Astrocyte (in vitro differentiated cells and primary cell): ENCODE results near the gene KEAP1. TPM values are rescaled to one million over a fixed set of nuclear protein-coding genes. Genes with fewer than 3 reads are reported as not detected.

Experiments
- DNase-seq: peaks from one replicate; pipeline ENCODE4 v3.0.0-alpha.2; 2010; ENCODE audit warnings: low read depth
- FAIRE-seq: peaks from 2 replicates; lab custom pipeline; 2011; peaks lifted over from hg19 to GRCh38; lab: Jason Lieb, UNC
- H2AFZ ChIP-seq: 2 replicates; pipeline ENCODE4 v1.6.0; 2012; ENCODE audit warnings: low read depth, low read length, inconsistent platforms
- H3K27ac ChIP-seq: 2 replicates; pipeline ENCODE4 v1.5.1; 2011; ENCODE audit warnings: low read depth, low read length, inconsistent platforms
- H3K27me3 ChIP-seq: 2 replicates; pipeline ENCODE4 v1.6.0; 2011; ENCODE audit warnings: low read length, inconsistent platforms; ENCODE audit not compliant: insufficient read depth
- H3K36me3 ChIP-seq: 2 replicates; pipeline ENCODE4 v1.5.1; 2011; ENCODE audit warnings: low read length, inconsistent platforms; ENCODE audit not compliant: insufficient read depth
- H3K4me1 ChIP-seq: 2 replicates; pipeline ENCODE4 v1.5.1; 2011; ENCODE audit warnings: low read length, inconsistent platforms; ENCODE audit not compliant: insufficient read depth
- H3K4me2 ChIP-seq: 2 replicates; pipeline ENCODE4 v1.6.0; 2012; ENCODE audit warnings: low read length, inconsistent platforms
- H3K4me3 ChIP-seq: 2 replicates; pipeline ENCODE4 v1.5.1; 2011; ENCODE audit warnings: low read depth, mild to moderate bottlenecking, low read length, inconsistent platforms; ENCODE audit not compliant: insufficient read depth
- H3K79me2 ChIP-seq: 2 replicates; pipeline ENCODE4 v1.6.0; 2012; ENCODE audit warnings: mild to moderate bottlenecking, low read length, inconsistent platforms; ENCODE audit not compliant: insufficient read depth
- H3K9ac ChIP-seq: 2 replicates; pipeline ENCODE4 v1.6.0; 2012; ENCODE audit warnings: mild to moderate bottlenecking, low read length, inconsistent platforms
- H3K9me3 ChIP-seq: 2 replicates; pipeline ENCODE4 v1.5.1; 2012; ENCODE audit warnings: low read depth, mild to moderate bottlenecking, low read length, inconsistent platforms; ENCODE audit not compliant: insufficient read depth
- H4K20me1 ChIP-seq: 2 replicates; pipeline ENCODE4 v1.6.0; 2012; ENCODE audit warnings: low read length, inconsistent platforms; ENCODE audit not compliant: insufficient read depth
- H3K27ac Mint-ChIP-seq: one replicate; pipeline ENCODE4 v1.8.0; 2021; ENCODE audit warnings: mild to moderate bottlenecking, mixed read lengths; ENCODE audit not compliant: unreplicated experiment
- H3K27me3 Mint-ChIP-seq: one replicate; pipeline ENCODE4 v1.8.0; 2021; ENCODE audit warnings: low read depth, mixed read lengths; ENCODE audit not compliant: unreplicated experiment
- H3K36me3 Mint-ChIP-seq: one replicate; pipeline ENCODE4 v1.8.0; 2021; ENCODE audit warnings: low read depth, mixed read lengths; ENCODE audit not compliant: unreplicated experiment
- H3K4me1 Mint-ChIP-seq: one replicate; pipeline ENCODE4 v1.8.0; 2021; ENCODE audit warnings: low read depth, mixed read lengths; ENCODE audit not compliant: unreplicated experiment
- H3K4me3 Mint-ChIP-seq: one replicate; pipeline ENCODE4 v1.8.0; 2021; ENCODE audit warnings: mild to moderate bottlenecking, moderate library complexity, mixed read lengths; ENCODE audit not compliant: unreplicated experiment
- H3K9me3 Mint-ChIP-seq: one replicate; pipeline ENCODE4 v1.8.0; 2021; ENCODE audit warnings: mild to moderate bottlenecking, mixed read lengths; ENCODE audit not compliant: unreplicated experiment
- CTCF ChIP-seq: IDR thresholded peaks from 2 replicates; pipeline ENCODE4 v1.5.1; 2011; ENCODE audit warnings: low read depth, mild to moderate bottlenecking, inconsistent platforms, low read length, moderate library complexity; ENCODE audit not compliant: insufficient read depth
- EZH2 ChIP-seq: IDR thresholded peaks from 2 replicates; pipeline ENCODE4 v1.6.1; 2012; ENCODE audit warnings: mild to moderate bottlenecking, low read length, inconsistent platforms; ENCODE audit not compliant: insufficient read depth
- total RNA-seq: library from RNA; stranded (reverse); gene quantifications from 2 replicates; pipeline ENCODE4 v1.2.1, GENCODE V29; 2021

The KEAP1 gene
- total RNA-seq, 1 donor from 2014 or later = 43.6 TPM

- no peaks in the 10 kb centered on the region for H3K9me3 ChIP-seq
- H3K9ac ChIP-seq = no peak within 1 kb of the TSS
- peak within 1 kb of the TSS; percentile 64 for H2AFZ ChIP-seq
- H3K27ac ChIP-seq = no peak within 1 kb of the TSS
- Mint-ChIP-seq H3K27ac (peak within 1 kb of the TSS; percentile 18), H3K4me1 (peaks cover 8% of the 10 kb centered on the region), H3K27me3 (peaks cover 52% of the 10 kb centered on the region), H3K9me3 (peaks cover 4% of the 10 kb centered on the region), H3K4me3 (peak within 1 kb of the TSS; percentile 83), H3K36me3 (peaks cover 4% of the 10 kb centered on the region)
- H3K4me2 ChIP-seq = peak within 1 kb of the TSS; percentile 79
- TF ChIP-seq CTCF = no peak
- TF ChIP-seq EZH2 = no peak
- peak within 1 kb of the TSS; percentile 33 for H3K4me3 ChIP-seq
- H3K27me3 ChIP-seq = peaks cover 66% of the 10 kb centered on the region
- FAIRE-seq = no peak
- peaks cover 4% of the 10 kb centered on the region for H3K4me1 ChIP-seq
- no peaks in the 10 kb centered on the region for H4K20me1 ChIP-seq
- H3K79me2 ChIP-seq = no peaks in the 10 kb centered on the region
- no peak for DNase-seq
- H3K36me3 ChIP-seq = no peaks in the 10 kb centered on the region
Observed at GRCh38 chr19:10517361-10517759, 14.2 kb upstream of the KEAP1 start, which contains the start of gene S1PR5. TSS of gene S1PR5 (minus strand) at chr19:10517447. CDS start at chr19:10515011, 2,436 bp downstream.

- H3K4me2 ChIP-seq = peak overlapping the region; percentile 79
- no peaks in the 10 kb centered on the region for H4K20me1 ChIP-seq
- TF ChIP-seq CTCF (no peak), EZH2 (no peak)
- Mint-ChIP-seq H3K9me3 (peaks cover 4% of the 10 kb centered on the region), H3K4me3 (peak overlapping the region; percentile 83), H3K4me1 (peaks cover 8% of the 10 kb centered on the region), H3K27me3 (peaks cover 52% of the 10 kb centered on the region), H3K36me3 (peaks cover 4% of the 10 kb centered on the region), H3K27ac (no peak overlapping the region)
- H3K9ac ChIP-seq = no peak overlapping the region
- H3K9me3 ChIP-seq = no peaks in the 10 kb centered on the region
- H3K36me3 ChIP-seq = no peaks in the 10 kb centered on the region
- H3K27ac ChIP-seq = no peak overlapping the region
- peaks cover 68% of the 10 kb centered on the region for H3K27me3 ChIP-seq
- H3K79me2 ChIP-seq = no peaks in the 10 kb centered on the region
- H3K4me3 ChIP-seq = no peak overlapping the region
- DNase-seq = no peak
- FAIRE-seq = no peak
- H2AFZ ChIP-seq = no peak overlapping the region
- peaks cover 4% of the 10 kb centered on the region for H3K4me1 ChIP-seq
Observed at GRCh38 chr19:10516671-10517286, 13.6 kb upstream of the KEAP1 start.

- H3K4me1 ChIP-seq = peaks cover 4% of the 10 kb centered on the region
- H3K4me2 ChIP-seq = no peak overlapping the region
- H3K9ac ChIP-seq = no peak overlapping the region
- no peak for FAIRE-seq
- no peaks in the 10 kb centered on the region for H4K20me1 ChIP-seq
- Mint-ChIP-seq H3K27ac (no peak overlapping the region), H3K27me3 (peaks cover 52% of the 10 kb centered on the region), H3K4me1 (peaks cover 8% of the 10 kb centered on the region), H3K36me3 (peaks cover 4% of the 10 kb centered on the region), H3K4me3 (peak overlapping the region; percentile 28), H3K9me3 (peaks cover 4% of the 10 kb centered on the region)
- no peaks in the 10 kb centered on the region for H3K79me2 ChIP-seq
- no peak overlapping the region for H3K27ac ChIP-seq
- no peak for DNase-seq
- no peak overlapping the region for H3K4me3 ChIP-seq
- H3K27me3 ChIP-seq = peaks cover 70% of the 10 kb centered on the region
- no peaks in the 10 kb centered on the region for H3K9me3 ChIP-seq
- H2AFZ ChIP-seq = no peak overlapping the region
- TF ChIP-seq EZH2 (no peak), CTCF (no peak)
- H3K36me3 ChIP-seq = no peaks in the 10 kb centered on the region
Observed at GRCh38 chr19:10516064-10516385, 12.9 kb upstream of the KEAP1 start.
